Thyroid gland (tissue), 4 donors: Measurements from ENCODE around the gene TIMM13. TPM values are rescaled to one million over a fixed set of nuclear protein-coding genes. Genes with fewer than 3 reads are reported as not detected.

Experiments
- DNase-seq, 2 donors: peaks; one replicate each; pipeline ENCODE4 v3.0.0-alpha.2; 2019
- H3K27ac ChIP-seq, 3 donors: fragments of 200-600 bp; sonication (generic); 1 replicate in 2 of 3; 2 replicates in 1 of 3; pipeline ENCODE4 v1.5.1; 2016 to 2019; ENCODE audit warnings: mild to moderate bottlenecking in 1 of 3, moderate library complexity in 1 of 3
- H3K27me3 ChIP-seq: fragments of 200-600 bp; sonication (generic); one replicate; pipeline ENCODE4 v1.5.1; 2019
- H3K36me3 ChIP-seq, 2 donors: fragments of 200-600 bp; sonication (generic); one replicate each; pipeline ENCODE4 v1.5.1; 2016 to 2019
- H3K4me1 ChIP-seq, 2 donors: fragments of 200-600 bp; sonication (generic); one replicate each; pipeline ENCODE4 v1.5.1; 2017 to 2019
- H3K4me3 ChIP-seq, 3 donors: fragments of 200-600 bp; sonication (generic); replicated peaks in 1 of 3; 1 replicate in 2 of 3; 2 replicates in 1 of 3; pipeline ENCODE4 v1.5.1; 2016; ENCODE audit warnings: mild to moderate bottlenecking in 1 of 3
- H3K9me3 ChIP-seq: fragments of 200-600 bp; sonication (generic); one replicate; pipeline ENCODE4 v1.5.1; 2017
- CTCF ChIP-seq, 6 experiments: fragments of 200-600 bp in 3 of 6; fragments of 450-650 bp in 3 of 6; sonication (generic) in 3 of 6; IDR thresholded peaks; one replicate each; pipeline ENCODE4 v1.5.1; 2016 to 2019; ENCODE audit warnings: antibody characterized with exemption in 6 of 6, mild to moderate bottlenecking in 2 of 6, inconsistent platforms in 1 of 6, moderate library complexity in 1 of 6
- POLR2A ChIP-seq, 2 donors: fragments of 450-650 bp; IDR thresholded peaks; one replicate each; pipeline ENCODE4 v1.6.1; 2017; ENCODE audit warnings: antibody characterized with exemption in 2 of 2, mild to moderate bottlenecking in 2 of 2, moderate library complexity in 1 of 2
- WGBS, 2 donors: methylation state at CpG; one replicate each; pipeline ENCODE4 v1.1.5; 2017; 5-methylcytosine and 5-hydroxymethylcytosine counted together
- intact Hi-C: fragments of 100-400 bp; cut with DNase I; formaldehyde crosslinking; loops from one replicate; pipeline ENCODE4 v1.15.1; 2023
- total RNA-seq, 4 donors: library from RNA; depleted of rRNA; stranded (reverse); fragments of >200 nt; gene quantifications; one replicate each; pipeline ENCODE4 v1.2.3, GENCODE V29; 2016

The TIMM13 gene
- total RNA-seq, 4 donors from 2014 or later = 27.4 to 52.9 (median 45.0) TPM

DNA sequence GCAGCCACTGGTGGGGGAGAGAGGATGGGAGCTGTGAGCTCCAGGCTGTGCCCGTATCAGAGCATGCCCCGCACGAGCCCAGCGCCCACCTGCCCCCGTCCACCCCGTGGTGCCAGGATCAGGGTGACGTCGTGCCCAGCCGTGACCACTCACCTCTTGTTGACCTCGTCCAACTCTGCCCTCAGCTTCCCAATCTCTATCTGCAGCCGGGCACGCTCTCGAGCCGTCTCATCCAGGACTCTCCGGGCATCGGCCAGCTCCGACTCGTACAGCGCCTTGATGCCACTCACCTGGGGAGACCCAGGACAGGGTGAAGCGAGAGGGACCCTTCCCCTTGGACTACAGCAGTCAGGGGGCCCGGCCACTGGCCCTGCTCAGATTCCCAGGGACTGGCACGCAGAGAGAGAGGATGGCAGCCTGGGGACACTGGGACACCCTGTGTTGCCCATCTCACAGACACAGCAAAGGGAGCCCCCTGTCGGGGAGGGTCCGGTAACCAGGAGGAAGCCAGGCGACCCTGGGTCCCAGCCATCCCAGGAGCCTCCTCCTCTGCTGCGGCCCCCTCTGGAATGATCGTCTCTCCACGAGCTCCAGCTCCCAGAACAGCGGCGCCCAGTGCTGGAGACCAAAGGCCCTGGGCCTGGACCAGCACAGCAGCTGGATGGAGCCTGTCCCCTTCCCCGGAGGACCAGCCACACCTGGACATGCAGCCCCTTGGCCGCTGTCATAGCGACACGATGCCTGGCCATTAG is 17.0 kb upstream of the TIMM13 start:
- no peaks in the 10 kb centered on the region for H3K36me3 ChIP-seq
- intact Hi-C loops = no loop called here

GRCh38 chr19:2443785-2444182 is 16.4 kb upstream of the TIMM13 start:
- no peak for TF ChIP-seq POLR2A (IDR thresholded peaks at IDR 0.05)
- Histone ChIP-seq H3K27ac (no peak overlapping the region), H3K4me1 (no peaks in the 10 kb centered on the region), H3K4me3 (no peak overlapping the region), H3K36me3 (no peaks in the 10 kb centered on the region), H3K27me3 (no peaks in the 10 kb centered on the region), H3K9me3 (no peaks in the 10 kb centered on the region)
- no peak for DNase-seq
- intact Hi-C loops = no loop called here
- 88 to 89% methylated on average over 4 to 13 of the region's 17 CpGs for WGBS, 2 donors

More for the DNA sequence above, 17.0 kb upstream of the TIMM13 start:
- no peak for TF ChIP-seq POLR2A (IDR thresholded peaks at IDR 0.05)
- TF ChIP-seq CTCF (IDR thresholded peaks at IDR 0.05) = no peak
- 94 to 95% methylated on average over 24 to 32 of the region's 34 CpGs for WGBS, 2 donors
- H3K27ac ChIP-seq = no peak overlapping the region
- no peak overlapping the region for H3K4me3 ChIP-seq
- no peak for DNase-seq
- H3K9me3 ChIP-seq = no peaks in the 10 kb centered on the region
- no peaks in the 10 kb centered on the region for H3K4me1 ChIP-seq
- no peaks in the 10 kb centered on the region for H3K27me3 ChIP-seq

DNA sequence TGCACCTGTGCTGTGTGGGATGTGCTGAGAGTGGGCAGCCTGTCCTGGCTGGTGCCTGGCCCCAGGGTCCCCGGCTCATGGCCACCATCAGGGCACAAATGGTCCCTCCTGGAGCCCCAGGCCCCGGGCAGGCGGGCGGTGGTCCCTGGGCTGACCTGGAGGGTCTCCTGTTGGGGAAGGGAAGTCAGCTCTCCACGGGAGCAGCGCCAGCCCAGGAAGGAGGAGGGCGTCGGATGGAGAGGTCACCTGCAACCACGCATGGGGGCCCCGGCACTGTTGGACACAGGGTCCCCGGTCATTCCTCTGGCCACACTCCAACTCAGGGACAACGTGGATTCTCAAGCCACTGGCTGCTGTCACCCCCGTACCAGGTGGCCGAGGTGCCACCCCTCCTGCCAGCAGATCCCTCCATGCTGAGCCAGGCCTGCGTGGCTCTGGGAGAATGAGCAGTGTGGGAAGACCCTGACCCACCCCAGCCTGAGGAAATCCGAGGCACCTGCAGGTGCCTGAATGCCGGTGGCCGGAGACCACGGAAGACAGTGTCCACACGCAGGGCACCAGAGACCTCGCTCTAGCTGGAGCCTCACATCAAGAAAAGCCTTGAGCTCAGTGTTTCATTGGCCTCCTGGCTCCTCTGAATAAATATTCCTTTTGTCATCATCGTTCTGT is 15.9 kb upstream of the TIMM13 start:
- no peaks in the 10 kb centered on the region for H3K36me3 ChIP-seq
- no peaks in the 10 kb centered on the region for H3K27me3 ChIP-seq
- no peaks in the 10 kb centered on the region for H3K9me3 ChIP-seq
- H3K4me3 ChIP-seq = no peak overlapping the region
- H3K27ac ChIP-seq = no peak overlapping the region
- no peak for DNase-seq
- WGBS, 2 donors = 92 to 96% methylated on average over 11 to 22 of the region's 22 CpGs
- H3K4me1 ChIP-seq = no peaks in the 10 kb centered on the region
- intact Hi-C loops = no loop called here
- TF ChIP-seq POLR2A (IDR thresholded peaks at IDR 0.05) = no peak
- TF ChIP-seq CTCF (IDR thresholded peaks at IDR 0.05) = no peak

GRCh38 chr19:2441096-2441752 is 13.8 kb upstream of the TIMM13 start:
- WGBS, 2 donors = 95 to 99% methylated on average over 17 to 18 of the region's 26 CpGs
- Histone ChIP-seq H3K36me3 (peaks cover 0 to 8% of the 10 kb centered on the region in 2 donors), H3K4me3 (no peak overlapping the region), H3K27me3 (no peaks in the 10 kb centered on the region), H3K27ac (no peak overlapping the region), H3K9me3 (no peaks in the 10 kb centered on the region), H3K4me1 (no peaks in the 10 kb centered on the region)
- no peak for DNase-seq
- no peak for TF ChIP-seq CTCF (IDR thresholded peaks at IDR 0.05)
- TF ChIP-seq POLR2A (IDR thresholded peaks at IDR 0.05) = no peak
- intact Hi-C loops = no loop called here

DNA sequence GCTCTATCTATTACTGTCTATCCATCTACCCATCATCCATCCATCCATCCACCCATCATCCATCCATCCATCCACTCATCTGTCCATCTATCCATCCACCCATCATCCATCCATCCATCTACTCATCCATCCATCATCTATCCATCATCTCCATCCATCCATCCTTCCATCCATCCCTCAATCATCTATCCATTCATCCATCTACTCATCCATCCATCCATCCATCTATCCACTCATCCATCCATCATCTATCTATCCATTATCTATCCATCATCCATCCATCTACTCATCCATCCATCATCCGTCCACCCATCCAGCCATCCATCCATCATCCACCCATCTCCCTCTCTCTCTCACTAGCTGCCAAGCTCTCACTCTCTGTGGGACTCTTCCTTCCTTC is 13.1 kb upstream of the TIMM13 start:
- no peaks in the 10 kb centered on the region for H3K4me1 ChIP-seq
- peaks cover 0 to 8% of the 10 kb centered on the region in 2 donors for H3K36me3 ChIP-seq
- H3K4me3 ChIP-seq = no peak overlapping the region
- TF ChIP-seq POLR2A (IDR thresholded peaks at IDR 0.05) (no peak), CTCF (IDR thresholded peaks at IDR 0.05) (no peak)
- intact Hi-C loops = no loop called here
- 98 to 100% methylated on average over 1 of the region's 1 CpG for WGBS, 2 donors
- no peak for DNase-seq
- no peaks in the 10 kb centered on the region for H3K27me3 ChIP-seq
- no peak overlapping the region for H3K27ac ChIP-seq
- H3K9me3 ChIP-seq = no peaks in the 10 kb centered on the region
